ENCODE data around the gene NRXN3.

NRXN3 gene

DNA sequence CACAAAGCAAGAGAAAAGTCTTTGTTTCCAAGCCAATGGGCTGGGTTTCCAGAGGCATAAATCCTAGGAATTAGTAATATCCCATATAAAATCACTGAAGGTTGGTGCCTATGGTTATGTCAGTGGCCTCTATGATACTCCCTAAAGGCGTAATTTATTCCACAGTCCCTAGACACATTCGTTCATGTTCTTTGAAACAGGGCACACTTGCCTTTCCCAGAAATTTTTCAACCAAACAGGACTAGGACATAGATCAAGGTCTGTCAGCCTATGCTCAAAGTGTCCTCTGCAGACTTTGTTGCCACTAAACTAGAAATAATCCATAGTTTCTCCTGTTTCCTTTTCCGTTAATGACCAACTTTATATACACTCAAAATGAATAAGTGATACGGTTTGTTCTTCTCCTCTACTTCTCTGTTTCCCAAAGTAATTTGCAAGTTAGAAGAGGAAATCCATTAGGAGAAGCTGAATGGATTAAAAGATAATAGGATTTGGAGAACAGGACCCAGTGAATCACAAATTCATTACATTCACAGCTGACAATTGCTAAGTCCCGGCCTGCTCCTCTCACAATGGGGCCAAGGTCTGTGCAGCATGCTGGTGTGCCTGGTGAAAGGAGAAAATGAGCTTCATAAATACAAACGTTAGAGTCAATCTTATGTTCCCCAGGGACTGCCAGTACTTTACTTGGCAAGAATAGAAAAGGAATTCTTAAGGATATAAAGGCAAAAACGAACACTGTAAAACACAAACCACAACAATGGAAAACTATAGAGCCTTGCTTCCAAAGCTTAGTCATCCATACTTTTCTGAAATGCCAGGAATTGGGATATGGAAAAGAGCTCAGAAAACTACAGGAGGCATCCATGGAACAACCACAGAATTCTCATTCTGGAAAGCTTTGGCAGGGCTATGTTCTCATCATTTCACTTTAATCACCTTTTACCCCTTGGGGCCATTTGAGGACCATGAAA is 966.2 kb downstream of the NRXN3 start:
- DNase-seq (ENCODE audit: low spot score) = no peak
- TF ChIP-seq, protein P1, sequence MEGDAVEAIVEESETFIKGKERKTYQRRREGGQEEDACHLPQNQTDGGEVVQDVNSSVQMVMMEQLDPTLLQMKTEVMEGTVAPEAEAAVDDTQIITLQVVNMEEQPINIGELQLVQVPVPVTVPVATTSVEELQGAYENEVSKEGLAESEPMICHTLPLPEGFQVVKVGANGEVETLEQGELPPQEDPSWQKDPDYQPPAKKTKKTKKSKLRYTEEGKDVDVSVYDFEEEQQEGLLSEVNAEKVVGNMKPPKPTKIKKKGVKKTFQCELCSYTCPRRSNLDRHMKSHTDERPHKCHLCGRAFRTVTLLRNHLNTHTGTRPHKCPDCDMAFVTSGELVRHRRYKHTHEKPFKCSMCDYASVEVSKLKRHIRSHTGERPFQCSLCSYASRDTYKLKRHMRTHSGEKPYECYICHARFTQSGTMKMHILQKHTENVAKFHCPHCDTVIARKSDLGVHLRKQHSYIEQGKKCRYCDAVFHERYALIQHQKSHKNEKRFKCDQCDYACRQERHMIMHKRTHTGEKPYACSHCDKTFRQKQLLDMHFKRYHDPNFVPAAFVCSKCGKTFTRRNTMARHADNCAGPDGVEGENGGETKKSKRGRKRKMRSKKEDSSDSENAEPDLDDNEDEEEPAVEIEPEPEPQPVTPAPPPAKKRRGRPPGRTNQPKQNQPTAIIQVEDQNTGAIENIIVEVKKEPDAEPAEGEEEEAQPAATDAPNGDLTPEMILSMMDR (IDR thresholded peaks at IDR 0.05; ENCODE audit: extremely low read depth, missing control alignments) = no peak

DNA sequence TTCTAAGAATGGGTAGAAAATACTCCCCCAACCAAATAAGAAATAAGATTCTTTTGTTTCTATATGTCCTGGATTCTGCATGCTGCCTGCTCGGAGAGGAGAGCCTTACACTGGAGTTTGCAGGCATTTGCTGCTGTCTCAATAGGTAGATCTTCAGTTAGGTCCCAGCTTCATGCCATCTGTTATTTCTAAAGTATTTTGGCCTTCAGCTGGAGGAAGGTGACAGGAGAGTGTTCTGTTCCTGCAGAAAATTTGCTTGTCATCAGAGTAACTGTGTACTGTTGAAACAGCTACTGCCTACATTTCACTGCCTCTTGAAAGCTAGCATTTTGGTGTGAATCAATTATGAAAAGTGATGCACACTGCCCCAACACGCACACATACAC is 966.9 kb downstream of the NRXN3 start:
- TF ChIP-seq, protein P1 (IDR thresholded peaks at IDR 0.05; ENCODE audit: extremely low read depth, missing control alignments) = no peak
- no peak for DNase-seq (ENCODE audit: low spot score)

DNA sequence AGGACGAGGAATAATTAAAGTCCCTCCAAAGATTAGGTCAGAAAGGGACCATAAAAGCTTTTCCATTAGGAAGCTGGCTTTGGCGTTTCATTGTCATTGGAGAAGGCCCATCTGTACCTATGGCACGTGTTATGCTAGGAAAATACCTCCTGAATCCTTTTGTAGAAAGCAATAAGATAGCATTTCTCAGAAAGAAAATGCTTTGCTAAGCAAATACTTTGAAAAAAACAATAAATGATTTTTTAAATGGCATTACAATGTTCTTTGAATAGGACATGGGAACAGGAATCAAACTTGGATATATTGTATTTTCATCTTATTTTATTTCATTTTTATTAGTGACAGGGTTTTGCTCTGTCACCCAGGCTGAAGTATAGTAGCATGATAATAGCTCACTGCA is 967.7 kb downstream of the NRXN3 start:
- TF ChIP-seq, protein P1 (IDR thresholded peaks at IDR 0.05; ENCODE audit: extremely low read depth, missing control alignments) = no peak
- DNase-seq (ENCODE audit: low spot score) = no peak

DNA sequence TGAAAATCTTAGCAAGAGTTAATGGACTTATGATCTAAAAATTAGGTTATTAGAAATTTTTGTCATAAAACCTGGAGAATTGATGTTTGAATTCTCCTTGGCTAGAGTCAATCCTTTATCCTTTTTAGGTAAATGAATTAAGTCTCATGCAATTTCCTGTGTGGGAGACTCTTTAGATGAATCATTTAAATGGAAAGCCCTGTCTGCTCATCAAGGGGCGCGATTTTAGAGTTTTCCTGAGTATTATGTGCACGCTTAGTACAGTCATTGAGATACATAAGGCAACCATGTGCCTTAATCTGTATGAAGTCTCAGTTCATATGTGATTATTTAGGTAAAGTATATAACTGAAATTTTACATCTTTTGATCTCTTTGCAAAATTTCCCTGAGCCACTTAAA is 974.7 kb downstream of the NRXN3 start:
- TF ChIP-seq, protein P1 (IDR thresholded peaks at IDR 0.05; ENCODE audit: extremely low read depth, missing control alignments) = no peak
- no peak for DNase-seq (ENCODE audit: low spot score)

DNA sequence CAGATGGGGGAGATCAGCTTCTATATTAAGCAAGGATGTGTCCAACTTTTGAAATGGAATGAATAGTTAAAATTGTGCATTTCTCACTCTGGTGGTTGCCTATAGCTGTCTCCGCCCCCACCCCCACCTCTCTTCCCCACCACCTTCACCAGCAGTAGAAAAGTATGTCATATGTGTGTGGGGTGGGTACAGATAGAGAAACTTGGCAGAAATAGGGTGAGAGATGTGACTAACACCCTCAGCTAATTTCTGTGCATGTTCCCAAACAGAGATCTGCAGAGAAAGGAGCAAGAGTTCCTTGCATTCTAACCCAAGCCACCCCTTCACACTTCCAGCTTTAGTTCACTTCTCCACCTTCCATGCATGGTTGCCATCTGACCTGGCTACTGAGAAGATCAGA is 980.1 kb downstream of the NRXN3 start:
- TF ChIP-seq, protein P1 (IDR thresholded peaks at IDR 0.05; ENCODE audit: extremely low read depth, missing control alignments) = no peak
- no peak for DNase-seq (ENCODE audit: low spot score)

DNA sequence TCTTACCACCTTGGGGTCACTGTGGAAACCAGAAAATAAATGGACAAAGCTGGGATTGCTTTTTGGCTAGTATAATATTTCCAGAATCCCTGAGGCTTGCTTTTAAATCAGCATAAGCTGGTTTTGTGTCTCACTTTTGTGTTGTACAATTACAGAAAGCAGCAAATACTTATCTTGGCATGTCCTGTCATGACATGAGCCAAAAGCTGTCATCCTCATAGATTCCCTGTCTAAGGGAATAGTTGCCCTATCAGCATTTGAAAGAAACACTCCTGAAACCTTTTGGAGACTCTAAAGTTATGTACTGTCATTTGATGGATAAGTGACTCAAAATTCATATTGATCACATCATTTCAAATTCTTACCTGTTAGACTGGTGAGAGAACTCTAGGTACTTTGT is 987.2 kb downstream of the NRXN3 start:
- TF ChIP-seq, protein P1 (IDR thresholded peaks at IDR 0.05; ENCODE audit: extremely low read depth, missing control alignments) = no peak

DNA sequence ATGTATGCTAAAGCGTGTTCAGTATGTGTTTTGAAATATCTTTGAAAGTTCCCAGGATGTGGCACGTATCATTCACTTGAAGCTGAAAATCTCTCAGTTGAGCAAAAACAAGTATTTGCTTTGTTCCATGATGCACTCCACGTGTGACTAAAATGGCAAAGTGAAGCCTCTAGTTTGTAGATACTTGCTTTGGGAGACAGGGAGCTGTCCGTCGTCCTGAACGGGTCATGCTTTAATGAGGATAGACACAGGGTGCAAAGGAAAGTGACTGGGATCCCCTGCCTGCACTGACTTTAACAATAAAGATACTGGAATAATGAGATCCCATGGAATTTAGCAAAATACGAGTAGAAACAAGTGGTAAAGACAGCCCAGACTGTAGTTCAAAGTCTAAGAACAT is 991.4 kb downstream of the NRXN3 start:
- DNase-seq (ENCODE audit: low spot score) = no peak
- TF ChIP-seq, protein P1 (IDR thresholded peaks at IDR 0.05; ENCODE audit: extremely low read depth, missing control alignments) = no peak

More for the DNA sequence above, 987.2 kb downstream of the NRXN3 start:
- DNase-seq (ENCODE audit: low spot score) = no peak

Data from GM20000 (cell line).